ENCODE measurements around the gene TC2N.

TC2N gene

DNA sequence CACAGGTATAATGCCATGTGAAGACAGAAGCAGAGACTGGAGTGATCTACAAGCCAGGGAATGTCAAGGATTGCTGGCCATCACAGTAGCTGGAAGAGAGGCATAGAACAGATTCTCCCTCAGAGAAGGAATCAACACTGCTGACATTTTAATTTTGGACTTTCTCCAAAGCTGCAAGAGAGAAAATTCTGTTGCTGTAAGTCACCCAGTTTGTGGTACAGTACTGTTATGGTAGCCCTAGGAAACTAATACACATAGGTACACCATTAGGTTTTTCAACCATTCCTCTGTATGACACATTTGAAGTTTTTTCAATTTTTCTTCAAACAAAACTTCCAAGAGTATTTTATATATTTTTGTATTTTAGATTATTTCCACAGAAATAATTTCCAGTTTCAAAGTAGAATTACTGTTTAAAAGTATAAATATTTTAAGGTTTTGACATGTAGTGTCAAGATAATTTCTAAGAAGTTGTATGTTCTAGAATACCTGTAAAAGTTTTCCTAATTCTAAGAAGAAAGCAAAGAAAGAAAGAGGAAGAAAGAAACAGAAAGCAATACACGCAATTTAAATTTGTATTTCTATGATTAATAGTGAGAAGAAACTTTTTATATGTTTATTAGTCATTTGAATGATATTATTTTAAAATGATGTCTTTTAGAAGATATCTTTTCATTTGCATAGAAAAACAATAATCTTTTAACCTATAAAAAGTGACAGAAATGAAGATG, 70.6 kb downstream of the TC2N start:
- TF ChIP-seq, protein P1, sequence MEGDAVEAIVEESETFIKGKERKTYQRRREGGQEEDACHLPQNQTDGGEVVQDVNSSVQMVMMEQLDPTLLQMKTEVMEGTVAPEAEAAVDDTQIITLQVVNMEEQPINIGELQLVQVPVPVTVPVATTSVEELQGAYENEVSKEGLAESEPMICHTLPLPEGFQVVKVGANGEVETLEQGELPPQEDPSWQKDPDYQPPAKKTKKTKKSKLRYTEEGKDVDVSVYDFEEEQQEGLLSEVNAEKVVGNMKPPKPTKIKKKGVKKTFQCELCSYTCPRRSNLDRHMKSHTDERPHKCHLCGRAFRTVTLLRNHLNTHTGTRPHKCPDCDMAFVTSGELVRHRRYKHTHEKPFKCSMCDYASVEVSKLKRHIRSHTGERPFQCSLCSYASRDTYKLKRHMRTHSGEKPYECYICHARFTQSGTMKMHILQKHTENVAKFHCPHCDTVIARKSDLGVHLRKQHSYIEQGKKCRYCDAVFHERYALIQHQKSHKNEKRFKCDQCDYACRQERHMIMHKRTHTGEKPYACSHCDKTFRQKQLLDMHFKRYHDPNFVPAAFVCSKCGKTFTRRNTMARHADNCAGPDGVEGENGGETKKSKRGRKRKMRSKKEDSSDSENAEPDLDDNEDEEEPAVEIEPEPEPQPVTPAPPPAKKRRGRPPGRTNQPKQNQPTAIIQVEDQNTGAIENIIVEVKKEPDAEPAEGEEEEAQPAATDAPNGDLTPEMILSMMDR (IDR thresholded peaks at IDR 0.05; ENCODE audit: control extremely low read depth, extremely low read depth, low read depth, missing control alignments), result no peak
- DNase-seq (ENCODE audit: extremely low spot score), result no peak
- ChIA-PET CTCF (no interaction called here), POLR2A (no interaction called here)

DNA sequence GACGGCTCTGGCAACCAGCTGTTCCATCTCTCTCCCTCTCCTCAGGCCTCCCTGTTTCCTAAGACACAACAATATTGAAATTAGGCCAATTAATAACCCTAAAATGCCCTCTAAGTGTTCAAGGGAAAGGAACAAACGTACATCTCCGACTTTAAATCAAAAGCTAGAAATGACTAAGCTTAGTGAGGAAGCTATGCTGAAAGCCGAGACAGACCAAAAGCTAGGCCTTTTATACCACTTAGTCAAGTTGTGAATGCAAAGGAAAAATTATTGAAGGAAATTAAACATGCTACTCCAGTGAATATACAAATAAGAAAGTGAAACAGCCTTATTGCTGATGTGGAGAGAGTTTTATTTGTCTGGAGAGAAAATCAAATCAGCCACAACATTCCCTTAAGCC, 73.6 kb downstream of the TC2N start:
- no peak for DNase-seq (ENCODE audit: extremely low spot score)
- ChIA-PET CTCF (interaction anchor here (1.2 kb wide), 1 partner anchor 14 kb away, joined by 3 read pairs; no protein-coding TSS in a partner anchor), POLR2A (no interaction called here)
- TF ChIP-seq, protein P1 (IDR thresholded peaks at IDR 0.05; ENCODE audit: control extremely low read depth, extremely low read depth, low read depth, missing control alignments), result no peak

GRCh38 chr14:91786188-91786587, 81.1 kb downstream of the TC2N start:
- no peak for DNase-seq (ENCODE audit: extremely low spot score)
- TF ChIP-seq, protein P1 (IDR thresholded peaks at IDR 0.05; ENCODE audit: control extremely low read depth, extremely low read depth, low read depth, missing control alignments), result no peak
- ChIA-PET POLR2A (no interaction called here), CTCF (no interaction called here)

- POLR2A ChIA-PET, result no interaction called here
- TF ChIP-seq, protein P1 (IDR thresholded peaks at IDR 0.05; ENCODE audit: control extremely low read depth, extremely low read depth, low read depth, missing control alignments), result no peak
- DNase-seq (ENCODE audit: extremely low spot score), result no peak
- CTCF ChIA-PET, result interaction anchor here (1.0 to 1.7 kb wide), 3 partner anchors 9 to 29 kb away, joined by 3 read pairs; no protein-coding TSS in a partner anchor
Measured at GRCh38 chr14:91780452-91780851, 86.9 kb downstream of the TC2N start.

DNA sequence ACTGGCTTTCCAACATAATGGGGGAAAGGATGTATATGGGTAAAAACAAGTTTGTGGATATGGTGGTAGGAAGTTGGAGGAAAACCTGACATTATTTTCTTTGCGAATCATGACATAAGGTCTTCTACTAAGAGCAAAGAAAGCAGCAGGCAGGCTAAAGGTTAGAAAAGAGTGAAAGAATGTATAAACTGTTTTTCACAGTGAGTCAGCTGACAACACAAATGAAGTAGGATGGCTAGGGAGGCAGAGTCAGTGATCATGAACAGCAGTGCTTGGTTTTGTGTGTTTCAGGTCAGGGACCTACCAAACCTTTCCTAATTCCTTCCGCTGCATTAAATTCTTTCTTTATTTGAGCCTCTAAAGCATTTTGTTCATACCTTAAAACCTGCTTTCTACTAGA, 89.1 kb downstream of the TC2N start:
- TF ChIP-seq, protein P1 (IDR thresholded peaks at IDR 0.05; ENCODE audit: control extremely low read depth, extremely low read depth, low read depth, missing control alignments), result no peak
- CTCF ChIA-PET, result no interaction called here
- POLR2A ChIA-PET, result no interaction called here
- no peak for DNase-seq (ENCODE audit: extremely low spot score)

- no peak for DNase-seq (ENCODE audit: extremely low spot score)
- ChIA-PET CTCF (no interaction called here), POLR2A (no interaction called here)
- TF ChIP-seq, protein P1 (IDR thresholded peaks at IDR 0.05; ENCODE audit: control extremely low read depth, extremely low read depth, low read depth, missing control alignments), result no peak
Measured at GRCh38 chr14:91774140-91775096, 92.9 kb downstream of the TC2N start.
